Breast epithelium (tissue), 3 donors: ENCODE data around the gene MAPT.

Experiments
- CTCF ChIP-seq, 3 donors: fragments of 450-650 bp; IDR thresholded peaks; one replicate each; pipeline ENCODE4 v1.5.1; 2016 to 2017; ENCODE audit warnings: antibody characterized with exemption in 3 of 3, mild to moderate bottlenecking in 3 of 3, moderate library complexity in 3 of 3
- POLR2A ChIP-seq: fragments of 450-650 bp; IDR thresholded peaks from one replicate; pipeline ENCODE4 v1.6.1; 2016; ENCODE audit warnings: antibody characterized with exemption, mild to moderate bottlenecking, moderate library complexity

GRCh38 chr17:45850011-45850410, 44.3 kb upstream of the MAPT start:
- no peak for TF ChIP-seq CTCF (IDR thresholded peaks at IDR 0.05)
- TF ChIP-seq POLR2A: no peak
